SK-N-SH (cell line): ENCODE results near the gene RPS19.

Experiments used
- EP300 ChIP-seq, 2 experiments: IDR thresholded peaks; 2 replicates each; pipeline versions ENCODE4 v1.4.0 to v1.6.1; 2012; ENCODE audit warnings: borderline replicate concordance in 1 of 2, low read depth in 1 of 2, low read length in 1 of 2
- FOSL2 ChIP-seq: IDR thresholded peaks from 2 replicates; pipeline ENCODE4 v1.4.0; 2012; ENCODE audit warnings: low read depth, mild to moderate bottlenecking, moderate library complexity, borderline replicate concordance
- FOXM1 ChIP-seq: IDR thresholded peaks from 2 replicates; pipeline ENCODE4 v1.4.0; 2012; ENCODE audit warnings: low read depth, mild to moderate bottlenecking
- MAX ChIP-seq: IDR thresholded peaks from 2 replicates; pipeline ENCODE4 v1.4.0; 2012; ENCODE audit warnings: low read depth
- MEF2A ChIP-seq: IDR thresholded peaks from 2 replicates; pipeline ENCODE4 v1.4.0; 2012; ENCODE audit warnings: low read depth, borderline replicate concordance
- NRF1 ChIP-seq: IDR thresholded peaks from 2 replicates; pipeline ENCODE4 v1.6.1; 2012; ENCODE audit warnings: low read depth, mild to moderate bottlenecking, low read length
- POLR2AphosphoS5 ChIP-seq: IDR thresholded peaks from 2 replicates; pipeline ENCODE4 v1.6.1; 2012; ENCODE audit warnings: low read depth, low read length
- RCOR1 ChIP-seq: fragments of 150-350 bp; IDR thresholded peaks from 2 replicates; pipeline ENCODE4 v1.6.1; 2017; ENCODE audit warnings: antibody characterized with exemption, low read length
- SIN3A ChIP-seq: IDR thresholded peaks from 2 replicates; pipeline ENCODE4 v1.6.1; 2012; ENCODE audit warnings: low read depth, mild to moderate bottlenecking, low read length, moderate library complexity, borderline replicate concordance
- TAF1 ChIP-seq: IDR thresholded peaks from 2 replicates; pipeline ENCODE4 v1.6.1; 2012; ENCODE audit warnings: low read depth, mild to moderate bottlenecking, low read length, moderate library complexity, borderline replicate concordance
- YY1 ChIP-seq: IDR thresholded peaks from 2 replicates; pipeline ENCODE4 v1.4.0; 2012; ENCODE audit warnings: low read depth, mild to moderate bottlenecking
- TF ChIP-seq, protein P1 (sequence below): fragments of 200-600 bp; sonication (generic); IDR thresholded peaks from 2 replicates; pipeline ENCODE4 v1.6.1; 2017; ENCODE audit warnings: antibody characterized with exemption, mild to moderate bottlenecking, moderate library complexity
- TF ChIP-seq, protein P2 (sequence below): IDR thresholded peaks from 2 replicates; pipeline ENCODE4 v1.6.1; 2012; ENCODE audit warnings: mild to moderate bottlenecking, low read depth, low read length, moderate library complexity

DNA sequence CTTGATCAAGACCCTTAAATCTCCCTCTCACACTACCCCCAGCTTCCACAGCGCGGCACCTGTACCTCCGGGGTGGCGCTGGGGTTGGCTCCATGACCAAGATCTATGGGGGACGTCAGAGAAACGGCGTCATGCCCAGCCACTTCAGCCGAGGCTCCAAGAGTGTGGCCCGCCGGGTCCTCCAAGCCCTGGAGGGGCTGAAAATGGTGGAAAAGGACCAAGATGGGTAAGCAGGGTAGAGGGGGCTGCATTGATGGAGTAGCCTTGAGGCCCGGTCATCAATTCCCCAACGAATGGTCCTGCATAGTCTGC is 8.9 kb downstream of the RPS19 start:
- TF ChIP-seq, protein P1, sequence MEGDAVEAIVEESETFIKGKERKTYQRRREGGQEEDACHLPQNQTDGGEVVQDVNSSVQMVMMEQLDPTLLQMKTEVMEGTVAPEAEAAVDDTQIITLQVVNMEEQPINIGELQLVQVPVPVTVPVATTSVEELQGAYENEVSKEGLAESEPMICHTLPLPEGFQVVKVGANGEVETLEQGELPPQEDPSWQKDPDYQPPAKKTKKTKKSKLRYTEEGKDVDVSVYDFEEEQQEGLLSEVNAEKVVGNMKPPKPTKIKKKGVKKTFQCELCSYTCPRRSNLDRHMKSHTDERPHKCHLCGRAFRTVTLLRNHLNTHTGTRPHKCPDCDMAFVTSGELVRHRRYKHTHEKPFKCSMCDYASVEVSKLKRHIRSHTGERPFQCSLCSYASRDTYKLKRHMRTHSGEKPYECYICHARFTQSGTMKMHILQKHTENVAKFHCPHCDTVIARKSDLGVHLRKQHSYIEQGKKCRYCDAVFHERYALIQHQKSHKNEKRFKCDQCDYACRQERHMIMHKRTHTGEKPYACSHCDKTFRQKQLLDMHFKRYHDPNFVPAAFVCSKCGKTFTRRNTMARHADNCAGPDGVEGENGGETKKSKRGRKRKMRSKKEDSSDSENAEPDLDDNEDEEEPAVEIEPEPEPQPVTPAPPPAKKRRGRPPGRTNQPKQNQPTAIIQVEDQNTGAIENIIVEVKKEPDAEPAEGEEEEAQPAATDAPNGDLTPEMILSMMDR: no peak
- TF ChIP-seq SIN3A (no peak), TAF1 (no peak), MEF2A (no peak), EP300 (IDR thresholded peaks at IDR 0.05; ENCODE audit: borderline replicate concordance in 1 of 2, low read depth in 1 of 2, low read length in 1 of 2) (no peak), POLR2AphosphoS5 (no peak), RCOR1 (no peak), FOSL2 (no peak), YY1 (no peak), MAX (no peak), FOXM1 (no peak), NRF1 (no peak)
- TF ChIP-seq, protein P2, sequence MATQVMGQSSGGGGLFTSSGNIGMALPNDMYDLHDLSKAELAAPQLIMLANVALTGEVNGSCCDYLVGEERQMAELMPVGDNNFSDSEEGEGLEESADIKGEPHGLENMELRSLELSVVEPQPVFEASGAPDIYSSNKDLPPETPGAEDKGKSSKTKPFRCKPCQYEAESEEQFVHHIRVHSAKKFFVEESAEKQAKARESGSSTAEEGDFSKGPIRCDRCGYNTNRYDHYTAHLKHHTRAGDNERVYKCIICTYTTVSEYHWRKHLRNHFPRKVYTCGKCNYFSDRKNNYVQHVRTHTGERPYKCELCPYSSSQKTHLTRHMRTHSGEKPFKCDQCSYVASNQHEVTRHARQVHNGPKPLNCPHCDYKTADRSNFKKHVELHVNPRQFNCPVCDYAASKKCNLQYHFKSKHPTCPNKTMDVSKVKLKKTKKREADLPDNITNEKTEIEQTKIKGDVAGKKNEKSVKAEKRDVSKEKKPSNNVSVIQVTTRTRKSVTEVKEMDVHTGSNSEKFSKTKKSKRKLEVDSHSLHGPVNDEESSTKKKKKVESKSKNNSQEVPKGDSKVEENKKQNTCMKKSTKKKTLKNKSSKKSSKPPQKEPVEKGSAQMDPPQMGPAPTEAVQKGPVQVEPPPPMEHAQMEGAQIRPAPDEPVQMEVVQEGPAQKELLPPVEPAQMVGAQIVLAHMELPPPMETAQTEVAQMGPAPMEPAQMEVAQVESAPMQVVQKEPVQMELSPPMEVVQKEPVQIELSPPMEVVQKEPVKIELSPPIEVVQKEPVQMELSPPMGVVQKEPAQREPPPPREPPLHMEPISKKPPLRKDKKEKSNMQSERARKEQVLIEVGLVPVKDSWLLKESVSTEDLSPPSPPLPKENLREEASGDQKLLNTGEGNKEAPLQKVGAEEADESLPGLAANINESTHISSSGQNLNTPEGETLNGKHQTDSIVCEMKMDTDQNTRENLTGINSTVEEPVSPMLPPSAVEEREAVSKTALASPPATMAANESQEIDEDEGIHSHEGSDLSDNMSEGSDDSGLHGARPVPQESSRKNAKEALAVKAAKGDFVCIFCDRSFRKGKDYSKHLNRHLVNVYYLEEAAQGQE: no peak
